DOHH2 (cell line): ENCODE results near the gene EMID1.

Experiments used
- EZH2phosphoT487 ChIP-seq: fragments of 200-600 bp; sonication (generic); IDR thresholded peaks from 2 replicates; pipeline ENCODE4 v1.6.1; 2017; ENCODE audit warnings: borderline replicate concordance, mild to moderate bottlenecking, antibody characterized with exemption, low read length, moderate library complexity, mixed read lengths
- TF ChIP-seq, protein P1 (sequence below): fragments of 200-600 bp; sonication (generic); IDR thresholded peaks from one replicate; pipeline ENCODE4 v1.5.1; 2014; ENCODE audit warnings: antibody characterized with exemption, mild to moderate bottlenecking, low read depth, low read length; ENCODE audit not compliant: poor library complexity, severe bottlenecking

- TF ChIP-seq, protein P1, sequence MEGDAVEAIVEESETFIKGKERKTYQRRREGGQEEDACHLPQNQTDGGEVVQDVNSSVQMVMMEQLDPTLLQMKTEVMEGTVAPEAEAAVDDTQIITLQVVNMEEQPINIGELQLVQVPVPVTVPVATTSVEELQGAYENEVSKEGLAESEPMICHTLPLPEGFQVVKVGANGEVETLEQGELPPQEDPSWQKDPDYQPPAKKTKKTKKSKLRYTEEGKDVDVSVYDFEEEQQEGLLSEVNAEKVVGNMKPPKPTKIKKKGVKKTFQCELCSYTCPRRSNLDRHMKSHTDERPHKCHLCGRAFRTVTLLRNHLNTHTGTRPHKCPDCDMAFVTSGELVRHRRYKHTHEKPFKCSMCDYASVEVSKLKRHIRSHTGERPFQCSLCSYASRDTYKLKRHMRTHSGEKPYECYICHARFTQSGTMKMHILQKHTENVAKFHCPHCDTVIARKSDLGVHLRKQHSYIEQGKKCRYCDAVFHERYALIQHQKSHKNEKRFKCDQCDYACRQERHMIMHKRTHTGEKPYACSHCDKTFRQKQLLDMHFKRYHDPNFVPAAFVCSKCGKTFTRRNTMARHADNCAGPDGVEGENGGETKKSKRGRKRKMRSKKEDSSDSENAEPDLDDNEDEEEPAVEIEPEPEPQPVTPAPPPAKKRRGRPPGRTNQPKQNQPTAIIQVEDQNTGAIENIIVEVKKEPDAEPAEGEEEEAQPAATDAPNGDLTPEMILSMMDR = no peak
- no peak for TF ChIP-seq EZH2phosphoT487
Measured at GRCh38 chr22:29226351-29226981, 20.8 kb downstream of the EMID1 start.
